ENCODE measurements around the gene RFX6.
"Not testable (repeated sequence)": the region's sequence is repeated elsewhere in the genome, so short reads cannot be mapped to it uniquely, and the experiment has no call there.

RFX6 gene, protein sequence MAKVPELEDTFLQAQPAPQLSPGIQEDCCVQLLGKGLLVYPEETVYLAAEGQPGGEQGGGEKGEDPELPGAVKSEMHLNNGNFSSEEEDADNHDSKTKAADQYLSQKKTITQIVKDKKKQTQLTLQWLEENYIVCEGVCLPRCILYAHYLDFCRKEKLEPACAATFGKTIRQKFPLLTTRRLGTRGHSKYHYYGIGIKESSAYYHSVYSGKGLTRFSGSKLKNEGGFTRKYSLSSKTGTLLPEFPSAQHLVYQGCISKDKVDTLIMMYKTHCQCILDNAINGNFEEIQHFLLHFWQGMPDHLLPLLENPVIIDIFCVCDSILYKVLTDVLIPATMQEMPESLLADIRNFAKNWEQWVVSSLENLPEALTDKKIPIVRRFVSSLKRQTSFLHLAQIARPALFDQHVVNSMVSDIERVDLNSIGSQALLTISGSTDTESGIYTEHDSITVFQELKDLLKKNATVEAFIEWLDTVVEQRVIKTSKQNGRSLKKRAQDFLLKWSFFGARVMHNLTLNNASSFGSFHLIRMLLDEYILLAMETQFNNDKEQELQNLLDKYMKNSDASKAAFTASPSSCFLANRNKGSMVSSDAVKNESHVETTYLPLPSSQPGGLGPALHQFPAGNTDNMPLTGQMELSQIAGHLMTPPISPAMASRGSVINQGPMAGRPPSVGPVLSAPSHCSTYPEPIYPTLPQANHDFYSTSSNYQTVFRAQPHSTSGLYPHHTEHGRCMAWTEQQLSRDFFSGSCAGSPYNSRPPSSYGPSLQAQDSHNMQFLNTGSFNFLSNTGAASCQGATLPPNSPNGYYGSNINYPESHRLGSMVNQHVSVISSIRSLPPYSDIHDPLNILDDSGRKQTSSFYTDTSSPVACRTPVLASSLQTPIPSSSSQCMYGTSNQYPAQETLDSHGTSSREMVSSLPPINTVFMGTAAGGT

DNA sequence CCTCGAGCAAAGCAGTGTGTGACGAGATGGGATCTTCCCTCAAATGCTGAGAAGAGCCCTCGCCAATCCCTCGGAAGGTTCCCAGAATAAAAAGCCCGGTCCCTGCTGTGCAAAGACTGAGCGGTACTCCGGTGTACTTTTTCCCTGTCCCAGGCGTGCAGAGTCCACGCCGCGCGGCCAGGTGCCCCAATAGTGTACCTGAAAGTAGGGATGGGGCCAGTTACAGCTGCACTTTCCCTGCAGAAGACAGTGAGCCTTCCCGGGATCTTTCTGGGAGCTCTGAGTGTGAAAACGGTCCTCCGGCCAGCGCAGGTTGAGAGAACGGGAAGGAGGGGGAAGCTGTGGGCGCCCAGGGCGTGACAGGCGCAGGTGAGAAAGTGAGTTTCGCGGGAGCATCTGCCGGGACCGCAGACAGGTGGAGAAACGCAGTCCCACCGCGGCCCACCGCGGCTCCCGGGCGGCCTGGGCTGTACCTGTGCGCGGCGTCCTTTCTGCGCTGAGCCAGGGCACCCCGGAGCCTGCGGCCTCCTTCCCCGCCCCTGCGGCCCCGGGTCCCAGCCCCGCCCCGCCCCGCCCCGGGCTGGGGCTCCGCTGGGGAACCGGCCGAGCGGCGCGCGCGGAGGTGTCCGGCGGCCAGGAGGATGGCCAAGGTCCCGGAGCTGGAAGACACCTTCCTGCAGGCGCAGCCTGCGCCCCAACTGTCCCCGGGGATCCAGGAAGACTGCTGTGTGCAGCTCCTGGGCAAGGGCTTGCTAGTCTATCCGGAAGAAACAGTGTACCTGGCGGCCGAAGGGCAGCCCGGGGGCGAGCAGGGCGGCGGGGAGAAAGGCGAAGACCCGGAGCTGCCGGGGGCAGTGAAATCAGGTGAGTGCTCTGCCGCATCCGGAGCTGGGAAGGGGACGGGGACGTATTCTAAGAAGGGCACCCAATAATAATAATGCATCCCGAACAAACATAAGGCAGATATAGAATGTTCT, at the start of gene RFX6:
TSS of gene RFX6 (plus strand) at position 608 of the 977 bp plus-strand sequence. CDS start at position 642, 34 bp downstream.
- DNase-seq (ENCODE audit: low spot score) = peak; percentile 7

DNA sequence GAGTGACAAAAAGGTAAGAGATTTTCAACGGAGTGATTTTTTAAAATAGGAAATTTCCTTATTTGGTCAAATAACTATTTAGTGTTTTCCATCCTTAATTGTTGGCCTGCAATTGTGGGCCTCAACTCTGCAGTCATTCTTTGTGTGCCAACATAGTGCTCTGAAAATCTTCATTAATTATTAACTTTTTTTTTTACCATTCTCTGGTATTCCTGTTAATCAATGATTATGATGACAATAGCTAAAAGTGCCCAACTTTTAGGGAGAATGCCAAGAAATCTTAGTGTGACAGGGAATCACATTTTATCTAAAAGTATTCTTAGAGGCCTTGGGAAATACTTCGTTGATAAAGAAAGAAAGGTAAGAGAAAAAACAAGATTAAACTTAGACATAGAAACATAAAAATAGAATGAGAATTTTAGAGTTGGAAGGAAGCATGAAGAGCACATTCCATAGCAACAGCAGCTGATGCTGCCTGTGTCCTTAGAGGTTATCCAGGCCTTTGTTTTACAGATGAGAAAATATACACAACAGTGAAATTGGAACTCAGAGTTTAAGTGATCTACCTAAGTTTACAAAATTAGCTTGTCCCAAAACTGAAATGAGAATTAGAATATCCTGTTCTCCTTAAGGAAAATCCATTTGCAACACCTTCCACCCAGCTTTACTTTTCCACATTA, 49.3 kb upstream of the RFX6 start:
- no peak for DNase-seq (ENCODE audit: low spot score)

- DNase-seq (ENCODE audit: low spot score) = no peak
These were observed 48.1 kb upstream of the RFX6 start, which contains the start of gene GPRC6A for GRCh38 chr6:116828983-116829382. Gene GPRC6A (minus strand): TSS chr6:116829083. CDS start chr6:116829013, 70 bp downstream.

- DNase-seq (ENCODE audit: low spot score) = not testable (repeated sequence)
These were observed 42.5 kb upstream of the RFX6 start for GRCh38 chr6:116834526-116834925.

DNA sequence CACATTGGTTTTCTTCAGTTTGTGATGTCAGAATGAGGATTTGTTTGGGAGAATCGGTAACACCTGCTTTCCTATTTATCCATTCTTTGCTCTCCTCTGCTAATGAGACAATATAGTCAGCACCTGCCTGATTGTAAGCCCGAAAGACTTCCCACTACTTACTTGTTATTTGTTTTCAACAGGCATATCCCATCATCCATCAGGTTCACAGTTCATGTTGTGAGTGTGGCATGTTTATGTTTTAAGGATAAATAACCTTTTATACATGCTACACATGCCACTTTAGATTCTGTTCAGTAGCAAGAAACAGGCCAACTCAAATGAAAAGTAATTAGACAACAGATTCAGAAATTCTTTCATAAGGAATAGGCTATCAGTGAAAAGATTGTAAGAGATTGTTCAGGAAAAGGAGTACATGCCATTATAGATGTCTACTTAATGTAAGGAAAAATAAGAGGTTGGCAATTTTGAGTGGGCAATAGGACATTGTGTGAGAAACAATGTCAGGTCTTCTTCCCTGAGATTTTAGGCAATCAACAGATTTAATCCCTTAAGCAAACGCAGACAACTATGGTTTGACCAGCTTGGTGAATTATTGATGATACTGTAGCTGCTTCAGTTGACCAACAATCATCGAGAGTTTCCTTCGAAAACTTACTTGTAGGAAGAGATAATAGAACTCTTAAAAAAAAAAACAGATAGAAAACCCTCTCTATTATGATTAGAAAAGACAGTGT, 40.3 kb upstream of the RFX6 start:
- no peak for DNase-seq (ENCODE audit: low spot score)

DNA sequence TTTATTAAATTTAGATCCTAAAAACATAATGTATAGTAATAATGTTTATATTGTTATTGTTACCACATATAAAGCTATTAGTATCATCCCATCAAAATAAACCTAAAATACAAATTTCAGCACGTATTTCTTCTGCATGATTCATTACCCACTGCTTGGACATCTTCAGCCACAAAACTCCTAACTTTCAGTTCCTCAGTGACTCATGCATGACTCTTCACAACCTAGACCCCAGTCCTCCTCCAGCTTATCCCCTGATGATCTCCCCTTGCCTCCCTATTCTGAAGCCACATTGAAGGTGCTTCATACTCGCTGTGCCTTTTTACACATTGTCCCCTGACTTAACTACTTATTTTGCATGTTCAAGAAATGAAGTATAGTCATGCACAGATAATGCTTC, 37.0 kb upstream of the RFX6 start:
- DNase-seq (ENCODE audit: low spot score) = peak; percentile 24

DNA sequence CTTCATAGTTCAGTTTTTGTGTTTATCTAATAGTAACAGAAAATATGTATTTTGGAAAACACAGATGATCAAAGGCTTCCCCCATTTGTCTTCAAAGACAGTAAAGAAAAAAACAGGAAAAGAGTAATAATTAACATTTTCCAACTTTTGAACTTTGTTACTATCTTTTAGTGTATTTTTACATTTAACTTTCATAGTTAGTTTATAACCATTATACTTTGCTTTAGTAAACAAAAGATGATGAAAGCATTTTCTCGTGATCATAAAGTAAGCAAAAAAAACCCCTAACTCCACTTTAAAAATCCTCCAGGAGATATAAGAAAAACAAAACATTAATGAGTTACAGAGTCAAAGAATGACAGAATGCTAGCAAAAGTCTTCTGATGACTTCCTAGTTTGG, 34.6 kb upstream of the RFX6 start:
- DNase-seq (ENCODE audit: low spot score) = no peak

- peak; percentile 21 for DNase-seq (ENCODE audit: low spot score)
These were observed 29.8 kb upstream of the RFX6 start for GRCh38 chr6:116847227-116847626.

DNA sequence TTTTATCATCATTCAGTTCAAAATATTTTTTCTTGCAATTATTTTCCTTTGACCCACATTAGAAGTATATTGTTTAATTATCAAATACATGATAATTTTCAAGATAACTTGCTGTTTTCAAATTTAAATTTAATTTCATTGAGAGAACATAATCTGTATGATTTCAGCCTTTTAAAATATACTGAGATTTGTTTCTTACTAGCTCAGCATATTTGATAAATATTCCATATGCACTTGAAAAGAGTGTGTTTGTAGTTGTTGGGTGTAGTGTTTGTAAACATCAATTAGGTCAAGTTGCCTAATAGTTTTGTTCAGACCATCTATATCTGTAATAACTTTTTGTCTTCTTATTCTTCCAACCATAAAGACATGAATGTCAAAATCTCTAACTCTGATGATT, 19.0 kb upstream of the RFX6 start:
- no peak for DNase-seq (ENCODE audit: low spot score)

DNA sequence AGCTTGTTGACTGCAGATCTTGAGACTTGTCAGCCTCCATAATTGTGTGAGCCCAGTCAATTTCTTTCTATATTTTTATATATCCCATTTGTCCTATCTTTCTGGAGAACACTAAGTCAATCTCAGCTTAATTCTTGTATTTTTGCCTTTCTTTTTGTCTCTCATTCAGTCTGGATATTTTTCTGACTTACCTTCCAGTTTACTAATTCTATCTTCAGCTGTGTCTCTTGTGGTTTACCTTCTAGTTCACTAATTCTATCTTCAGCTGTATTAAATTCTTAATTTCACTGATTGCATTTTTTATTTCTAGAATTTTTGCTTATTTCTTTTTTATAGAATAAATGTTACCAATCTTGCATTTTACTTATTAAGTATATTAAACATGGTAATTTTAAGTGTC, 17.8 kb upstream of the RFX6 start:
- DNase-seq (ENCODE audit: low spot score) = no peak

GRCh38 chr6:116866281-116866871, 10.7 kb upstream of the RFX6 start:
- no peak for DNase-seq (ENCODE audit: low spot score)

DNA sequence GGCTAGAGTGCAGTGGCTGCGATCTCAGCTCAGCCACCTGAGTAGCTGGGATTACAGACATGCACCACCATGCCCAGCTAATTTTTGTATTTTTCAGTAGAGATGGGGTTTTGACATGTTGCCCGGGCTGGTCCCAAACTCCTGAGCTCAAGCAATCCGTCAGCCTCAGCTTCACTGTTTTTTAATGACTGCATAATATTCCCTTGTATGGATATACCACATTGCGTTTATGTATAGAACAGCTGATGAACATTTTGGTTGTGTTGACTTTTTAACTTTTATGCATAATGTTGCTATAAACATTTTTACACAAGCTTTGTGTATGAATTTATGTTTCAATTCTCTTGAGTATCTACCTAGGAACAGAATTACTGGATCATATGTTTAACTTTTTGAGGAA, 4.3 kb upstream of the RFX6 start:
- no peak for DNase-seq (ENCODE audit: low spot score)

- no peak for DNase-seq (ENCODE audit: low spot score)
These were observed 935 bp upstream of the RFX6 start for GRCh38 chr6:116876107-116876506.

GRCh38 chr6:116877743-116878142, 701 bp downstream of the RFX6 start:
- no peak for DNase-seq (ENCODE audit: low spot score)

- no peak for DNase-seq (ENCODE audit: low spot score)
These were observed 4.2 kb downstream of the RFX6 start for GRCh38 chr6:116881236-116881635.

- no peak for DNase-seq (ENCODE audit: low spot score)
These were observed 6.0 kb downstream of the RFX6 start for GRCh38 chr6:116883005-116883404.

DNA sequence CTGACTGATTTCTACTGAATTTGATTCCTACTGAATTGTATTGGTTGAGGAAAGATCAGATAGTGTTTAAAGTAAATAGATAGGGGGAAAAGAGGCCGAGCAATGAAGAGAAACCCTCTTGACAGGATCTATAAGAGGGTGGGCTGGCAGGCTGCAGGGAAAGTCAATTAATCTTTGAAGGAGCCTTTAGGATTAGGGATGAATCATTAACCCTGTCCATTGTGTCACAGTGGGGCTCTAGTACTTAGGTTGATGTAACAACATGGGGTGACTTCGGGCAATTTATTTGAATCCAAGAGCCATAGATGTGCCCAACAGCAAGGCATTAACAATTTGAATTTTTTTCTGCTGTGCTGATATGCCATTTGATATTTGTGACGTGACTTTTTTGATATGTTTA, 7.5 kb downstream of the RFX6 start:
- no peak for DNase-seq (ENCODE audit: low spot score)

GRCh38 chr6:116887168-116887567, 10.1 kb downstream of the RFX6 start:
- DNase-seq (ENCODE audit: low spot score) = no peak

DNA sequence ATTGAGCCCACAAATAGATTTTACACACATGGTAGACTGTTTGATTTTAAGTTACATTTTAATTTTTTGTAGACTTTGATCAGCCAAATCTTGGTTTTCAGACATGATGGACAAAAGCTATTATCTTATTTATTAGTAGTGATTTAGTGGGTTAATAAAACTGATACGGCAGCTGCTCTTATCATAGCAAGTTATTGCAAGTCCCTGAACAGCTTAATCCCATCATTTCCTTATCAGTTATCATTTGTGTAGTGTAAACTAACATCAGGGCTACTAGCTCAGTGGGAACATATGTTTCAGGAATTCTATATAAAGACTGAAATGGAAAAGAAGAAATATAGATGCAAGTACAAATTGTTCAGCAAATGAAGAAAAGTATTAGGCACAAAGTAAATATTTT, 10.9 kb downstream of the RFX6 start:
- DNase-seq (ENCODE audit: low spot score) = no peak

Measured in AG08396 (cell line).